NCI-H2171 treated with DMSO at 0.1 percent for 48 hours (cell line): ENCODE measurements around the gene ZFP92.
A peak's percentile ranks its signal among the peaks of the same experiment; 100 is the strongest.
"Not testable (repeated sequence)": the region's sequence is repeated elsewhere in the genome, so short reads cannot be mapped to it uniquely, and the experiment has no call there.

Source experiments
- DNase-seq: peaks from one replicate; lab custom pipeline; 2025; lab: John Stamatoyannopoulos, UW

Gene ZFP92

GRCh38 chrX:153386097-153386496 is 25.2 kb upstream of the ZFP92 start:
- DNase-seq, result no peak

GRCh38 chrX:153387345-153387744 is 23.9 kb upstream of the ZFP92 start:
- DNase-seq, result no peak

- DNase-seq, result no peak
Measured at GRCh38 chrX:153387987-153388721, 23.1 kb upstream of the ZFP92 start.

- DNase-seq, result no peak
Measured at GRCh38 chrX:153388722-153389459, 22.4 kb upstream of the ZFP92 start.

GRCh38 chrX:153389460-153389768 is 21.9 kb upstream of the ZFP92 start:
- DNase-seq, result not testable (repeated sequence)

- DNase-seq, result no peak
Measured at GRCh38 chrX:153392642-153393321, 18.5 kb upstream of the ZFP92 start.

- DNase-seq, result no peak
Measured at GRCh38 chrX:153394612-153395011, 16.7 kb upstream of the ZFP92 start.

- DNase-seq, result no peak
Measured at GRCh38 chrX:153395613-153396319, 15.5 kb upstream of the ZFP92 start.

- no peak for DNase-seq
Measured at GRCh38 chrX:153396320-153397195, 14.7 kb upstream of the ZFP92 start.

GRCh38 chrX:153397256-153397960 is 13.9 kb upstream of the ZFP92 start:
- DNase-seq, result peak; percentile 42

- DNase-seq, result no peak
Measured at GRCh38 chrX:153398275-153398960, 12.9 kb upstream of the ZFP92 start.

GRCh38 chrX:153400146-153401132 is 10.8 kb upstream of the ZFP92 start:
- DNase-seq, result no peak

GRCh38 chrX:153401133-153401764 is 10.0 kb upstream of the ZFP92 start, which contains the start of gene PNMA6E:
TSS of gene PNMA6E (minus strand) at chrX:153401350. CDS start at chrX:153398849, 2,501 bp downstream.
- DNase-seq, result no peak

- not testable (repeated sequence) for DNase-seq
Measured at GRCh38 chrX:153404333-153404732, 6.9 kb upstream of the ZFP92 start.

GRCh38 chrX:153405426-153405825 is 5.8 kb upstream of the ZFP92 start:
- DNase-seq, result no peak

- no peak for DNase-seq
Measured at GRCh38 chrX:153406011-153406410, 5.3 kb upstream of the ZFP92 start.

- no peak for DNase-seq
Measured at GRCh38 chrX:153406903-153407302, 4.4 kb upstream of the ZFP92 start.

GRCh38 chrX:153407736-153408135 is 3.5 kb upstream of the ZFP92 start:
- DNase-seq, result no peak
